Right hindlimb (tissue), 1 donor: ENCODE measurements around the gene UBTF.
A peak's percentile ranks its signal among the peaks of the same experiment; 100 is the strongest.

Experiments
- DNase-seq: peaks from one replicate; pipeline ENCODE4 v3.0.0-alpha.2; 2018

The UBTF gene

DNA sequence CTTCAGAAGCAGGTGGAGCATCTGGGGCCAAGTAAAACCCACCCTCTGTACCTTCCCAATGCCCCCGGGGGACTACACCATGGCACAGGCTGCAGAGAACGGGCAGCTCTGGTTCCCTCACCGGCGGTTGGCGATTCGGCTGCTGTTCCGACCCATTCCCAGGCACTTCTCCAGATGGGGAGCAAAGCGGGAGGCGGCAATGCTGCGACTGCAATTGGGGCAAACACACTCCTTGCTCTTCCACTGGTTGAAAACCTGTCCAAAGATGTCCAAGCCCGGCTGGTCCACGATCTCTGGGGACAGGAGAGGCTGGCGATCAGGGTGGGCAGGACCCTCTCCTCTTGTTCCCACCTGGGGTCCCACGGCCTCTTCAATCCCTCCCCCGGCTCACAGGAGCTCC, 22.4 kb downstream of the UBTF start:
- no peak for DNase-seq

DNA sequence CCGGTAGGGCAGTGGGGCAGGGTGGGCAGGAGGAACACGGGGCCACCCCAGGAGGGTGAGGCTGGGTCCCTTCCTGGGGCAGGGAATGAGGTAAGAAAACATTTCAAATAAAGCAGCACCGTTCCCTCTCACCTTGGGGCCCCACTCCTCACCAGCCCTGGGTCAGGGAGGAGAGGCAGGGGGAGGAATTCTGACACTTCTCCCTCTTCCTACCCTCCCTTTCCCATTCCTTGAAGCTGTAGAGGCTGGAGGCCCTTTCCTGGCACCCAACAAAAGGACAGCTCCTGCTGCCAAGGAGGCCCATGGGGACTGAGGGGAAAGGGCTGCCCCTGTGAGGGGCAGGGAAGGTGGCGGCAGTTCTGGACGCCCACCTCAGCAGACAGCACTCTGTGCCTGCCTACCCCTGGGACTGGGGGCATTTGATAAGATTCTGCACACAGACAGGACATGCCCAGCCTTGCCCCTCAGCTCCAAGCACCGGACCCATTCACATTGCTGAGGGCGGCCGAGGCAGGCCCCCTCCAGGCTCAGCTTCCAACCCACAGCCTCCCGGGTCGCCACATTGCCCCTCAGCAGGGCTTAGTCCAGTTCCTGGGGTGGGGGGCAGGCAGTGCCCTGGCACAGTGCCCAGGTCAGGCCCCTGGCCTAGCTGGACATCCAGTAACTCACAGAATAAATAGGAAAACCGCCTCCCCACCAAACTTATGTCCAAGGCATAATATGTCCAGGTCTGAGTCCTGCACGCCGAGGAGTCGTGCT, 26.0 kb downstream of the UBTF start:
- no peak for DNase-seq

DNA sequence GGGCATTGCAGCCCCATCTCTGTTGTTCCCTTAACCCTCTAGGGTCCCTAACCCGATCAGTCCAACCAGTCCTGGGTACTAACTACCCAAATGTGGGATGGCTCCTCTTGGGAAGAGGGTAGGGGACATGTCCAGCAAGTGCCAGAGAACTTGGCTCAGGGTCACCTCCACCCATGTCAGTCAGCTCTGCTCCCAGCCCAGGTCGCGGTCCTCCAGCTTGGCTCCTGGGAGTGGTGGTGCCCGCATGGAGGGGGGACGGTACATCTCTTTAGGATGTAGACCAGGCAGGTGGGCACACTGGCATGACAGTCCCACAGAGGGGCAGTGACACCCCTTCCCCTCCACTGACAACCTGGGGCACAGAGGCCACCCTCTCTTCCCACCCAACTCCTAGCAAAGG, 26.7 kb downstream of the UBTF start:
- no peak for DNase-seq

DNA sequence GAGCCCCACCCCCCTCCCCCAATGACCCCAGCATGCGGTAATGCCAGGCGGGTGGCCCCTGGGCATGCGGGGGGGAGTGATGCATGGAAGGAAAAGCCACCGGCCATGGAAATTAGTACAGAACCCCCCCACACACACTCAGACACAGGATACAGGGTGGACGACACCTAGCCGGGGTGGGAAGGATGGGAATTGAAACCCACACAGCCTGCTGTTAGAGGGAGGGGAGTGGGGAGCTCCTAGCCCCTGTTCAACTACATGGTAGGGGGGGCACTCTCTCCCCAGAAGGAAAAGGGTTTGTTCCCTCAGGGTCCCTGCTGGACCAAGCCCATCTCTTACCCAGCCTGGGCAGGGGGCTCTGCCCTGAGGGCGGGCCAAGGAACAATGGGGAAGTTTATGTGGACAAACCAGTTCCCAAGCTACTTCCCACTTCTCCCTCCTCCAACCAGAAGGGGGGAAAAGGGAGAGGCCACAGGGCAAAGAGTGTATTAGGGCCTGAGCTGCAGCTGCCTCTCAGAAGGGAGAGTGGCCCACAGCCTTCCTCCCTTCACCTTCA, 27.5 kb downstream of the UBTF start:
- DNase-seq: no peak

DNA sequence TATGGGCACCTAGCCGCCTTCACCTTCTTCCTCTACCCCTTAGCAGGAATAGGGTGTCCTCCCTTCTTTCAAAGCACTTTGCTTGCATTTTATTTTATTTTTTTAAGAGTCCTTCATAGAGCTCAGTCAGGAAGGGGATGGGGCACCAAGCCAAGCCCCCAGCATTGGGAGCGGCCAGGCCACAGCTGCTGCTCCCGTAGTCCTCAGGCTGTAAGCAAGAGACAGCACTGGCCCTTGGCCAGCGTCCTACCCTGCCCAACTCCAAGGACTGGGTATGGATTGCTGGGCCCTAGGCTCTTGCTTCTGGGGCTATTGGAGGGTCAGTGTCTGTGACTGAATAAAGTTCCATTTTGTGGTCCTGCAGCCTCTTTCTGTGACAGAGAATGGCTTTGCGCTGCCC, 28.1 kb downstream of the UBTF start:
- DNase-seq: peak; percentile 70

DNA sequence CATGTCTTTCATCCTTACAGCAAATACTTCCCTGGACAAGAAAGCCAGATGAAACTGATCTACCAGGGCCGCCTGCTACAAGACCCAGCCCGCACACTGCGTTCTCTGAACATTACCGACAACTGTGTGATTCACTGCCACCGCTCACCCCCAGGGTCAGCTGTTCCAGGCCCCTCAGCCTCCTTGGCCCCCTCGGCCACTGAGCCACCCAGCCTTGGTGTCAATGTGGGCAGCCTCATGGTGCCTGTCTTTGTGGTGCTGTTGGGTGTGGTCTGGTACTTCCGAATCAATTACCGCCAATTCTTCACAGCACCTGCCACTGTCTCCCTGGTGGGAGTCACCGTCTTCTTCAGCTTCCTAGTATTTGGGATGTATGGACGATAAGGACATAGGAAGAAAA, 29.0 kb downstream of the UBTF start:
- no peak for DNase-seq

DNA sequence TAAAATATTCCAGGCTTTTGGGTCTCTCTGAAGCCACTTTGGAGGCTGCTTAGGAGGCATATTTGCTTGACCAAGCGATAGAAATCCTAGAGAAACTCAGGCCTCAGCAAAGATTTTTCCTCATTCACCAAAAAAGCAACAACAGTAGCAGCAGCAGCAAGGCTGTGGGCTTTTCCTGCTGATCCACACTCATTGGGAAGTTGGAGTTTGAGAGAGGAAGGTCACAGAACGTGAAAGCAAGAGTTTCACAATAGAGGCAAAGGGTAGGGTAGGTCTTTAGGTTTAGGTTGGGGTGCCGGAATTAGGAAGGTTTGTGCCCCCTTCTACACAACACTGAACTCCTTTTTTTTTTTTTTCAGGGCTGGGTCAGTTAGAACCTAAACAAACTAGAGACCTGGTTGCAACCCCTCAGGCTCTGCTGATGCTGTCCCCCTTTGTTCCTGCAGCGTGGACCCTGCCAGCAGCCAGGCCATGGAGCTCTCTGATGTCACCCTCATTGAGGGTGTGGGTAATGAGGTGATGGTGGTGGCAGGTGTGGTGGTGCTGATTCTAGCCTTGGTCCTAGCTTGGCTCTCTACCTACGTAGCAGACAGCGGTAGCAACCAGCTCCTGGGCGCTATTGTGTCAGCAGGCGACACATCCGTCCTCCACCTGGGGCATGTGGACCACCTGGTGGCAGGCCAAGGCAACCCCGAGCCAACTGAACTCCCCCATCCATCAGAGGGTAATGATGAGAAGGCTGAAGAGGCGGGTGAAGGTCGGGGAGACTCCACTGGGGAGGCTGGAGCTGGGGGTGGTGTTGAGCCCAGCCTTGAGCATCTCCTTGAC, 30.7 kb downstream of the UBTF start:
- DNase-seq: no peak

DNA sequence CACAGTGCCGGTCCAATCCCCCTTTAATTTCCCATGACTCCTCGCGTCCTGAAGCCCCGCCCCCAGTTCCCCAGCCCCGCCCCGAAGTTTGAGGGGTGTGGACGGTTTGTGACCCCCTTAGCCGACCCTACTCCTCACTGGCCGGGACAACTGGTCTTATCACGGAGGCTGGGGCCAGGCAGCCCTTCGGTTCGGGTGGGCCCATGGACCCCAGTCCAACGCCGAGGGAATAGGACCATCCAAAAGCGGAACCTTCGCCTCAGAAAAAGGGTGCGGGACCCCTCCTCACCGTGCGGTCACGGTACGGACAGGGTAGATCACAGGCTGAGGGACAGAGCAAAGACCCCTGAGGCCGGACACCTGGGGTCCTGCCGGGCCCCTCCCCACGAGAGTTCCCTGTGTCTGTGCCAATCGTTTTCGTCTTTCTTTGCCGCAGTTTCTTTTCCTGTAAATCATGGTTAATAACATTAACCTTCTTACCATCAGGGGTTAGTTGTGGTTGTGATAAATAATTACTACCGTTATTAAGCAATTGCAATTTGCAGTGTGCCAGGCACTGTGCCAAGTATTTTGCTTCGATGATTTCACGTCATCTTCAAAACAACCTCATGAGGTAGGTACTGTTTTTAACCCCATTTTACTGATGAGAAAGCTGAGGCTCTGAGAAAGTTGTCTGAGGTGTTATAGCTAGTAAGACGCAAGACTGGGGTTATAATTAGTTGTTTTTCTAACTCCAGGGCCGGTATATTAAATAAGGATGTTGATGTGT, 32.2 kb downstream of the UBTF start:
- DNase-seq: no peak

DNA sequence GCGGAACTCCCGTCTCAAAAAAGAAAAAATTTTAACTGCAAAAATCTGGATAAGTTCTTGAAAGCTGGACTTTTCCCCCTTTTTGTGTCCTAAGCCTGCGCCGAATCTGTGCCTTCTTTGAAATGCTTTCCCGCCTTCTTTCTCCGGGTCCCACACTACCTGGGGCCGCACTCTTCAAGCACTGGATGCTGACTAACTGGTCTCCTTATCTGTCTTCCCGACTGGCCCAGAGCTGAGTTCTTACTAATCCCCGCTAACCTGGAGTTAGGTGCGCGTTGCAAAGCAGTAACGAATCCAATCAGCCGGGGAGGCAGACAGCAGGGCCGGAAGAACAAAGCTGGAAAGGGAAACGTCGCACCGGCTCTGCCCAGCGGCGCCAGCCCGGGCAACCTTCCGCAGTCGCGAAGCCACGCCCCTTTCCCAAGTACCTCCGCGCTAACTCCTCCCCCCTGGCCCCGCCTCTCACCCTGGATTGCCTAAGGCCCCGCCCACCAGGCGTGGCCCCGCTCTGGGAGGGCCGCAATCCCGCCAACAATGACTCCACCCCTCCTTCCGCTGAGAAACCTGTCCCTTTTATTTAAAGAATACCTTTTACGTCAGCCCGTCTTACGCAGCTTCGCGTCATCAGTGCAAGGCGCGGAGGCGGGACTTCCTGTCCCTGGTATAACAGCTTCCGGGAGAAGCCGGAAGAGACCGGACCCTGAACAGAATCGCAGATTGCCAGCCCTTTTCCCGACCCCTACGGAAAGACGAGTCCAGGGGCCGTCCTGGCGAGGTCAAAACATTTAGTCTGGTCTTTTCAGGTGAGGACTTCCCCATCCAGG, 33.0 kb downstream of the UBTF start, which contains the start of gene TMUB2:
TMUB2 (plus strand) TSS at position 666 of the 824 bp plus-strand sequence. CDS start 737 bp downstream, outside the sequence.
- peak; percentile 99 for DNase-seq

DNA sequence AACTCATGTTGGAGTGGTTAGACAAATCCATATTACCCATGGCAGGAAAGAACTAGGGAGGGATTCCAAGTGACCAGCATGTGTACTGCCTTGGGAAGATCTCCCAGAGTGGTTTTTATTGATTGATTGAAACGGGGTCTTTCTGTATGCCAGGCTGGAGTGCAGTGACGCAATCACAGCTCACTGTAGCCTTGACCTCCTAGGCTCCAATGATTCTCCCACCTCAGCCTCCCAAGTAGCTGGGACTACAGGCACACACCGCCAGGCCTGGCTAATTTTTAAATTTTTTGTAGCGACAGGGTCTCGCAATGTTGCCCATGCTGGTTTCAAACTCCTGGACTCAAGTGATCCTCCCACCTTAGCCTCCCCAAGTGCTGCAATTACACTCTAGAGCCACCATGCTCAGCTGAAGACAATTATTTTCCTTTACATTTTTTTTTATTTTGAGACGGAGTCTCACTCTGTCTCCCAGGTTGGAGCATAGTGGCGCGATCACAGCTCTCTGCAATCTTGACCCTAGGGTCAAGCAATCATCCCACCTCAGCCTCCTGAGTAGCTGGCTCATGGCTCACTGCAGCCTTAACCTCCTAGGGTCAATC, 35.2 kb downstream of the UBTF start:
- DNase-seq: no peak

DNA sequence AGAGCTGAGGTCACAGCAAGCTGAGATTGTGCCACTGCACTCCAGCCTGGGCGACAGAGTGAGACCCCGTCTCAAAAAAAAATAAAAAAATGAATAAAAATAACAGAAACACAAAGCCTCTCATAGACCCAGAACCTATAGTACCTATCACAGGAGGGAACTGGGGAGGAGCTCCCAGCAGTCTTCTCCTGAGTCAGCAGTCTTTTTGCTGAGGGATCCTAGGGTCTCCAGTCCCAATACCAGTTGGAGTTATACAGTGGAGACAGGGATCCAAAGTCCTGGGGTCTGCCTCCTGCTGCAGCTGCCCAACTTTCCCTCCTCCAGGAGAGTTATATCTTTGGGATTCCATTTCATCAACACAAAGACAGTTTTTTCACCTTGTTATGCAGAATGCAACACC, 36.5 kb downstream of the UBTF start:
- no peak for DNase-seq

DNA sequence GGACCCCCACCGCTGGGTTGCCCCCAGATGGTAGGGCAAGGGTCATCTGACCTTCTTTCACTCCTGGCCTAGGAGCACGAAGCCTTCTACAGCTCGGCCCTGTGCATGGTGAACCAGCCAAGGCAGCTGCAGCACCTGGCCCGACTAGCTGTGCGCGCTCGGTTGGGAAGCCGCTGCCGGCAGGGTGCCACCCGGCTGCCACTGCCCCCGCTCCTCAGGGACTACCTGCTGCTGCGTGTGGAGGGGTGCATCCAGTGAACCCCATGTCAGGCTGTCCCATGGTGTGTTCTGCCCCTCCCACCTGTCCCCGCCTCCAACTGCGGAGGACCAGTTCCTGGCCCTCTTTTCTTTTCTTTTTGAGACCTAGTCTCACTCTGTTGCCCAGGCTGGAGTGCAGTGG, 41.3 kb downstream of the UBTF start:
- DNase-seq: no peak

DNA sequence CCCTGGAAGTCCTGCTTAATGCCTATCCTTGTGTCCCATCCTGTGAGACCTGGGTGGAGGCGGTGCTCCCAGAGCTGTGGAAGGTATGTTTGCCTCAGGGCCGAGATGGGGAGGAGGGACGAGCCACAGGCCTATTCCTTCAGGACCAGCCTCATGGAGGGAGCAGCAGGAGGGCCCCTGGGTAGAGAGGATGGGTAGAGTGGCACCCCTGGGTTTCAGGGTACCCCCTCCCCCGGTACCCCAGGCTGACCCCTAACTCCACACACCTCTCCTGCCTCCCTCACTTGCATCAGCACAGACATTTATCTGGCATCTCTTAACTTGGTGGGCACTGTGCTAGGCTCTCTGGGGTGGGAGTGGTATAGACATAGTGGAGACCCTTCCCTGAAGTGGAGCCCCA, 41.8 kb downstream of the UBTF start:
- DNase-seq: no peak

DNA sequence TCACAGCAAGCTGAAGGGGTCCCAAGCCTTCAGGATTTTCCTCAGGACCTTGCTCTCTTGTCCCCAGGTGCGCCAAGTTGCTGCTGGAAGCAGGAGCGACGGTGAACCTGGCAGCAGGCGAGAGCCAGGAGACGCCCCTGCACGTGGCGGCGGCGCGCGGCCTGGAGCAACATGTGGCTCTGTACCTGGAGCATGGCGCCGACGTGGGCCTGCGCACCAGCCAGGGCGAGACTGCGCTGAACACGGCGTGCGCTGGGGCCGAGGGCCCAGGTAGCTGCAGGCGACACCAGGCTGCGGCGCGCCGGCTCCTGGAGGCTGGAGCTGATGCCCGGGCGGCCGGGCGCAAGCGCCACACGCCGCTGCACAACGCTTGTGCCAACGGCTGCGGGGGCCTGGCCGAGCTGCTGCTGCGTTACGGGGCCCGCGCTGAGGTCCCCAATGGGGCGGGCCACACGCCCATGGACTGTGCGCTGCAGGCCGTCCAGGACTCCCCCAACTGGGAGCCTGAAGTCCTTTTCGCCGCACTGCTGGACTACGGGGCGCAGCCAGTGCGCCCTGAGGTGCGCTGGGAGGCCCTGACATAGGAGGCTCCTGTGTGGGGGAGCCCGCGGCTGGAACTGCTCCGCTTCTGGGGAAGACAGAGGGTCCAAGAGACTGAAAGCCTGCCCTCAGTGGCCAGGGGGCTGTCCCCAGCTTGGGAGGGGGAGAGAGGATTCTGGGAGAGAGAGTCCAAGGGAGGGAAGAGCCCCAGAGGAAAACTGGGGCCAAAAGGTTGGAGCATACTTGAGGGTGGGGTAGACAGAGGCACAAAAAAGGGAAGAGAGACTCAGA, 42.6 kb downstream of the UBTF start:
- DNase-seq: no peak

DNA sequence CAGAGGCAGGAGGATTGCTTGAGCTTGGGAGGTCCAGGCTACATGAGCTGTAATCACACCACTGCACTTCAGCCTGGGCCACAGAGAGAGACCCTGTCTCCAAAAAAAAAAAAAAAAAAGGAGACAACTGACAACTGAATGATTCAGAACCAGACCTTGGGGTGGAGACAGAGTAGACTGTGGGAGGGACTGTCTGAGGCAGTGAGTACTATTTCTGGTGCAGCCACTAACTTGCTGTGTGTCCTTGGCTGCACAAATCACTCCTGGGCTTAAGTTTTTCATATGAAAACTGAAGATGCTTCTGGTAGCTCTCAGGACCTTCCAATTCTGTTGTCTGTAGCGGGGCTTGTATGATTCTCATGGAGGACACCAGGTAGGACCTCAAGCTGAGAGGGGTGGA, 43.2 kb downstream of the UBTF start:
- DNase-seq: no peak

DNA sequence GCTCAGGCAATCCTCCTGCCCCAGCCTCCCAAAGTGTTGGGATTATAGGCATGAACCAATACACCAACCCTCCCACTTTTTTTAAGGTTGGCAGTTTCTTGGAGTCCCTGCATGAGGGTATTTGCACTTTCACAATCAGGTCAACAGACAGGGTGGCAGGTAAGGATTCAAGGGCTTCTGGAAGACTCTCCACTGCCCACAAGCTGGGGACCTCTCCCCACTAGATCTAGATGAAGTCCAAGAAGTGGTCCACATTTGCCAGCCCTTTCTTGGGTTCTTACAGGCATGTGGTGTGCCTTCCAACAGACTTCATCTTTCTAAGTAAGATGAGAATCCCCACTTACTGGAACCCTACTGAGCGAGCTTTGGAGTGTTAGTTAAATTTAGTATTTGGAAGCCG, 45.0 kb downstream of the UBTF start:
- no peak for DNase-seq

DNA sequence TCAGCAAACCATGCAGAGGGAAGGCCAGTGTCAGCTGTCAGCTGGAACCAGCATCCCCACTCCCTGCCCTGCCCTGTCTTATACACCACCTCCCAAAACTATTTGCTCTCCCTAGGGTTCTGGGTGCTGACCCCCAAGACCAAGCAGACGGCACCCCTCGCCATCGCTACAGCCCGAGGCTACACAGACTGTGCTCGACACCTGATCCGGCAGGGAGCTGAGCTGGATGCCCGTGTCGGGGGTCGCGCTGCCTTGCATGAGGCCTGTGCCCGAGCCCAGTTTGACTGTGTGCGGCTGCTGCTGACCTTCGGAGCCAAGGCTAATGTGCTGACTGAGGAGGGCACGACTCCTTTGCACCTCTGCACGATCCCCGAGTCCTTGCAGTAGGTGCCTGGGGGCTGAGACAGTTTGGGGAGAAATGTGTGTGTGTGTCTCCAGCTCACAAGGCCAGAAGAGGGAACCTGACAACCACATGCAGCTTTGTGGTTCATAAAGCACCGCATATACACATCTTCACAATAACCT, 47.5 kb downstream of the UBTF start:
- no peak for DNase-seq

DNA sequence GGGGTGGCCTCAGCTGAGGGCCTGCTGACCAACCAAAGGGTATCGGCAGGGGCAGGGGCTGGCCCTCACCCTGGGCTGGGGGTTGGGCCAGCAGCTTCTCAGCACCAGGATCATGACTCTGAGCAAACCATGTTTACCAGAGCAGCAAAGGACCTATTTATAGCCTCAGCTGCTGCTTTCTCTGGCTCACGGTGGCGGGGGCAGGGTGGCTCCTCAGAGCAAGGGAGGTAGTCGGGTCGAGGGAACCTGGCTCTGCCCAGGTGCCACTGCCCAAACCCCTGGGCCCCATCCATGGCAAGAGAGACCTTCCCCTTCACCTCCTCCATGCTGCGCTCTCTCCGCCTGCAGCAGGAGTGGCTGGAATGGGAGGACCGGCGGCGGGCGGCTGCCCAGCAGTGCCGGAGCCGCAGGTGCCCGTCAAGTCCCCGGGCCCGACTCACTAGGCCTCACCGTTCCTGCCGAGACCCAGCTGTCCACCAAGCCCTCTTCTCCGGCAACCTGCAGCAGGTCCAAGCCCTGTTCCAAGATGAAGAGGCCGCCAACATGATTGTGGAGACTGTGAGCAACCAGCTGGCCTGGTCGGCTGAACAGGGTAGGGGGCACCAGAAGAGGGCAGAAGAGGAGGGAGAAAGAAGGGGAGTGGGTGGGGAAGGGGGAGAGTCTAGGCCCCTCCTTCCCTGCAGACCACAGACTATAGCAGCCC, 48.8 kb downstream of the UBTF start, which contains the start of gene ASB16:
ASB16 (plus strand) TSS at position 206 of the 703 bp plus-strand sequence; CDS start at position 292, 86 bp downstream.
- peak; percentile 51 for DNase-seq

DNA sequence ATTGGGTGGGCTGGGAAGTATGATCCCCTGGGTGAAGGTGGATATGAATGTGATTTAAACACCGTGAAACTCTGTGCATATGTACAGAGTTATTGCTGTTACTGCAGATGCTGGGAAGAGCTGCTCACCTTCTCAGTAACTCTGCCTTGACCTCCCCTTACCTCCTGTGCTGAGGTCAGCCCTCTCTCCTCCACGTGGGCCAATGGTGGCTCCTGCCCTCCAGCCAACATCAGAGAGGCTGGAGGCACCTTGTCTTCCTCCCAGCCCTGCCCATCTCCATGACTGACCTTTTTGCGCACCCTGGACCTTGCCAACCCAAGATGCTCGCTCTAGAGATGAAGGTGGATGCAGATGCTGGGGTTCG, 49.4 kb downstream of the UBTF start:
- no peak for DNase-seq
